PC-3 (cell line): ENCODE measurements around the gene MC2R. TPM values are rescaled to one million over a fixed set of nuclear protein-coding genes. Genes with fewer than 3 reads are reported as not detected.
A peak's percentile ranks its signal among the peaks of the same experiment; 100 is the strongest.

Source experiments
- ATAC-seq: fragments of 200-7000 bp; cut with Tn5 transposase; 2 replicates; pipeline ENCODE4 v1.9.1; 2020; ENCODE audit warnings: mild to moderate bottlenecking, moderate library complexity
- BruUV-seq: library from RNA; stranded (reverse); fragments of 400-500 nt; replicated peaks from 2 replicates; lab custom pipeline; 2021; lab: Mats Ljungman, UMichigan
- CTCF ChIA-PET: fragments of 300-600 bp; sonication (Branson Sonifier 250); formaldehyde crosslinking; loops from one replicate; lab custom pipeline; 2022; ENCODE audit warnings: antibody characterized with exemption; lab: Charles Lee
- POLR2A ChIA-PET: fragments of 300-600 bp; sonication (Branson Sonifier 250); formaldehyde crosslinking; loops from one replicate; lab custom pipeline; 2022; ENCODE audit warnings: antibody characterized with exemption; ENCODE audit not compliant: unreplicated experiment; lab: Charles Lee
- DNase-seq: peaks from one replicate; pipeline ENCODE4 v3.0.0-alpha.2; 2015
- H2AFZ ChIP-seq: fragments of 300-600 bp; sonication (generic); 2 replicates; pipeline ENCODE4 v1.6.0; 2016; ENCODE audit warnings: antibody characterized with exemption, low read length
- H3F3A ChIP-seq: fragments of 300-600 bp; sonication (generic); one replicate; pipeline ENCODE4 v1.6.0; 2017; ENCODE audit warnings: antibody characterized with exemption, low read length, control low read depth, mild to moderate bottlenecking; ENCODE audit not compliant: unreplicated experiment
- H3K27ac ChIP-seq: fragments of 300-600 bp; sonication (generic); 2 replicates; pipeline ENCODE4 v1.5.1; 2016; ENCODE audit warnings: mild to moderate bottlenecking, low read length
- H3K27me3 ChIP-seq: fragments of 300-600 bp; sonication (generic); 2 replicates; pipeline ENCODE4 v1.6.1; 2016; ENCODE audit warnings: low read length, mixed read lengths
- H3K36me3 ChIP-seq: fragments of 300-600 bp; sonication (generic); 2 replicates; pipeline ENCODE4 v1.6.1; 2016; ENCODE audit warnings: low read depth, mixed run types, low read length, mixed read lengths
- H3K4me1 ChIP-seq: fragments of 300-600 bp; sonication (generic); 2 replicates; pipeline ENCODE4 v1.5.1; 2016; ENCODE audit warnings: low read length; ENCODE audit not compliant: insufficient read depth
- H3K4me2 ChIP-seq: fragments of 300-600 bp; sonication (generic); 2 replicates; pipeline ENCODE4 v1.6.0; 2016; ENCODE audit warnings: low read length
- H3K4me3 ChIP-seq: fragments of 300-600 bp; sonication (generic); 2 replicates; pipeline ENCODE4 v1.5.1; 2016; ENCODE audit warnings: mild to moderate bottlenecking, low read length, mixed read lengths
- H3K79me2 ChIP-seq: fragments of 300-600 bp; sonication (generic); 2 replicates; pipeline ENCODE4 v1.6.1; 2017; ENCODE audit warnings: low read length, mixed read lengths
- H3K9ac ChIP-seq: fragments of 300-600 bp; sonication (generic); 2 replicates; pipeline ENCODE4 v1.6.0; 2016; ENCODE audit warnings: mild to moderate bottlenecking, low read length
- H3K9me2 ChIP-seq: fragments of 300-600 bp; sonication (generic); replicated peaks from 2 replicates; pipeline ENCODE4 v1.6.1; 2016; ENCODE audit warnings: mixed run types, low read length, mixed read lengths
- H3K9me3 ChIP-seq: fragments of 300-600 bp; sonication (generic); 2 replicates; pipeline ENCODE4 v1.6.1; 2016; ENCODE audit warnings: low read length, mixed read lengths
- H4K20me1 ChIP-seq: fragments of 300-600 bp; sonication (generic); 2 replicates; pipeline ENCODE4 v1.6.1; 2016; ENCODE audit warnings: low read length, mixed read lengths
- EZH2 ChIP-seq: fragments of 300-600 bp; sonication (generic); IDR thresholded peaks from one replicate; pipeline ENCODE4 v1.6.1; 2017; ENCODE audit warnings: antibody characterized with exemption, mild to moderate bottlenecking, low read length; ENCODE audit not compliant: unreplicated experiment
- EZH2phosphoT487 ChIP-seq: fragments of 300-600 bp; sonication (generic); IDR thresholded peaks from 2 replicates; pipeline ENCODE4 v1.6.1; 2018; ENCODE audit warnings: mild to moderate bottlenecking, antibody characterized with exemption, low read length, borderline replicate concordance
- intact Hi-C: fragments of 100-400 bp; cut with micrococcal nuclease; formaldehyde crosslinking; loops from 2 replicates; pipeline ENCODE4 v1.9.0; 2023
- total RNA-seq: library from RNA; depleted of rRNA; stranded (reverse); fragments of >200 nt; gene quantifications from 2 replicates; pipeline ENCODE4 v1.2.3, GENCODE V29; 2014
- TF ChIP-seq, protein P1 (sequence below): fragments of 300-600 bp; sonication (generic); conservative IDR thresholded peaks from 2 replicates; pipeline ENCODE4 v1.5.1; 2017; ENCODE audit warnings: antibody characterized with exemption, low read depth, mild to moderate bottlenecking, low read length

MC2R gene
- total RNA-seq, 1 experiment from 2014 or later, result not detected

DNA sequence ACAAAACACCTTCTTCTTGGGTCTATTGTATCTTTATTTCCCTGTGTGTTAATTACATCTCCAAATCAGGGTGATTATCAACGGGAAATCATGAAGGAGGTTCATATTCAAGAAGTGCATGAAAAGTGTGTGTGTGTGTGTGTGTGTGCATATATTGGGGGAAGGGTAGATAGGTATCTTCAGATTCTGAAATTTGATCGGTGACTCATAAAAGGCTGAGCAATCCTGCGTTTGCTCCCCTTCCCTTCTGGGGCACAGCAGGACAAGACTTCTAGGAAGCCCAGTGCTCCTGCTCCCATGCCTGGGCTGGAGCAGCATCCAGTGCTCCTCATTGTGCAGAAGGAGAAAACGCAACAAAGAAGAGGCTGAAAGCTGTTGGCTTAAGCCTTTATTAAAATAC lies 65.5 kb downstream of the MC2R start:
- no peak overlapping the region for H3K27ac ChIP-seq
- H3K9me3 ChIP-seq, result peaks cover 4% of the 10 kb centered on the region
- H3K9ac ChIP-seq, result no peak overlapping the region
- no peaks in the 10 kb centered on the region for H3K9me2 ChIP-seq
- no peak overlapping the region for H3K4me3 ChIP-seq
- H3K36me3 ChIP-seq, result no peaks in the 10 kb centered on the region
- BruUV-seq, result no TSS peak
- H3F3A ChIP-seq, result no peaks in the 10 kb centered on the region
- ChIA-PET CTCF (no interaction called here), POLR2A (no interaction called here)
- peak; percentile 59 for DNase-seq
- intact Hi-C loops, result no loop called here
- no peaks in the 10 kb centered on the region for H3K4me1 ChIP-seq
- ATAC-seq, result no peak; the same call in 1 of the 2 replicates
- H4K20me1 ChIP-seq, result no peaks in the 10 kb centered on the region
- TF ChIP-seq EZH2 (no peak), EZH2phosphoT487 (no peak)
- TF ChIP-seq, protein P1, sequence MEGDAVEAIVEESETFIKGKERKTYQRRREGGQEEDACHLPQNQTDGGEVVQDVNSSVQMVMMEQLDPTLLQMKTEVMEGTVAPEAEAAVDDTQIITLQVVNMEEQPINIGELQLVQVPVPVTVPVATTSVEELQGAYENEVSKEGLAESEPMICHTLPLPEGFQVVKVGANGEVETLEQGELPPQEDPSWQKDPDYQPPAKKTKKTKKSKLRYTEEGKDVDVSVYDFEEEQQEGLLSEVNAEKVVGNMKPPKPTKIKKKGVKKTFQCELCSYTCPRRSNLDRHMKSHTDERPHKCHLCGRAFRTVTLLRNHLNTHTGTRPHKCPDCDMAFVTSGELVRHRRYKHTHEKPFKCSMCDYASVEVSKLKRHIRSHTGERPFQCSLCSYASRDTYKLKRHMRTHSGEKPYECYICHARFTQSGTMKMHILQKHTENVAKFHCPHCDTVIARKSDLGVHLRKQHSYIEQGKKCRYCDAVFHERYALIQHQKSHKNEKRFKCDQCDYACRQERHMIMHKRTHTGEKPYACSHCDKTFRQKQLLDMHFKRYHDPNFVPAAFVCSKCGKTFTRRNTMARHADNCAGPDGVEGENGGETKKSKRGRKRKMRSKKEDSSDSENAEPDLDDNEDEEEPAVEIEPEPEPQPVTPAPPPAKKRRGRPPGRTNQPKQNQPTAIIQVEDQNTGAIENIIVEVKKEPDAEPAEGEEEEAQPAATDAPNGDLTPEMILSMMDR, result no peak
- 0 out of 2 replicates have a peak, but pooled peaks cover 6% of the 10 kb centered on the region for H3K27me3 ChIP-seq
- no peak overlapping the region for H2AFZ ChIP-seq
- no peaks in the 10 kb centered on the region for H3K79me2 ChIP-seq
- no peak overlapping the region for H3K4me2 ChIP-seq

DNA sequence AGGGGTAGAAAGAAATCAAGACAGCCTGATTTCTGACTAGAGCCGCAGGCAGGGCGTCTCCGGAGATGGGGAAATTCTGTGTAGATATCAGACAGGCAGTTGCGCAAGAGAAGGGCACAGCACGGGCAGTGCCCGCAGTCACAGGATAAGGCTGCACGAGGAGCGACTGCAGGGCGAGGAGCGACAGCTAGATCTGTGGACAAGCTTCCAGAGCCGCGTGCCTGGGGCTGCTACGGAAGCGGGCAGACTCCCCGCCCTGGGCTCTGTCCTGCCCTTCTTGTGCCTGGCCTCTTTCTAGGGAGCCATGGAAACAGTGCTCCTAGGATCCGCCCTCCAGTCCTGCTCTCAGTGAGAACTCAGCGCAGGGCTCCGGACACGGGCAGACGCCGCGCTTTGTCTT lies 78.8 kb downstream of the MC2R start:
- Histone ChIP-seq H3K27me3 (peaks cover 49% of the 10 kb centered on the region), H3K36me3 (no peaks in the 10 kb centered on the region), H3F3A (no peaks in the 10 kb centered on the region), H4K20me1 (no peaks in the 10 kb centered on the region), H3K4me1 (no peaks in the 10 kb centered on the region), H3K9me3 (no peaks in the 10 kb centered on the region), H3K9ac (no peak overlapping the region), H3K27ac (no peak overlapping the region), H3K79me2 (no peaks in the 10 kb centered on the region), H3K9me2 (no peaks in the 10 kb centered on the region), H3K4me3 (no peak overlapping the region), H2AFZ (no peak overlapping the region), H3K4me2 (no peak overlapping the region)
- TF ChIP-seq EZH2 (no peak), EZH2phosphoT487 (no peak)
- TF ChIP-seq, protein P1, result no peak
- POLR2A ChIA-PET, result no interaction called here
- DNase-seq (no peak), ATAC-seq (no peak)
- intact Hi-C loops, result no loop called here
- CTCF ChIA-PET, result no interaction called here
- no TSS peak for BruUV-seq

DNA sequence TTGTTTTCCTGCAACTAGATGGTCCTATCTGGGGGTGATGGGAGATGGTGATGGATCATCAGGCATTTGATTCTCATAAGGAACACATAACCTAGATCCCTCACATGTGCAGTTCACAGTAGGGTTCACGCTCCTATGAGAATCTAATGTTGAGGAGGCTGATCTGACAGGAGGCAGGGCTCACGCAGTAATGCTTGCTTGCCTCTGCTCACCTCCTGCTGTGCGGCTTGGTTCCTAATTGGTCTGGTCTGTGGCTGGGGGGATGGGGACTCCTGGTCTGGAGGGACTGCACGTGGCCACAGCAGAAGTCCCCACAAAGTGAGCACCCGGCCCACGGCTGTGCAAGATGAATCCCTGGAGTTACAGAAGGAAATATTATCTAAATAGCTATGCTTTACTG lies 80.1 kb downstream of the MC2R start:
- no peak overlapping the region for H3K4me3 ChIP-seq
- no TSS peak for BruUV-seq
- intact Hi-C loops, result no loop called here
- no peaks in the 10 kb centered on the region for H3K36me3 ChIP-seq
- no peak overlapping the region for H3K9ac ChIP-seq
- H3K9me3 ChIP-seq, result no peaks in the 10 kb centered on the region
- H3K9me2 ChIP-seq, result no peaks in the 10 kb centered on the region
- no peak overlapping the region for H3K27ac ChIP-seq
- ATAC-seq, result no peak
- H3K27me3 ChIP-seq, result peaks cover 52% of the 10 kb centered on the region
- CTCF ChIA-PET, result no interaction called here
- no peaks in the 10 kb centered on the region for H3F3A ChIP-seq
- H4K20me1 ChIP-seq, result no peaks in the 10 kb centered on the region
- POLR2A ChIA-PET, result no interaction called here
- no peak overlapping the region for H2AFZ ChIP-seq
- H3K79me2 ChIP-seq, result no peaks in the 10 kb centered on the region
- no peak overlapping the region for H3K4me2 ChIP-seq
- no peak for DNase-seq
- TF ChIP-seq, protein P1, result no peak
- no peak for TF ChIP-seq EZH2
- no peak for TF ChIP-seq EZH2phosphoT487
- H3K4me1 ChIP-seq, result no peaks in the 10 kb centered on the region
